Activated CD8-positive, alpha-beta T cell treated with anti-CD3 and anti-CD28 coated beads for 36 hours (primary cell): Measurements from ENCODE around the gene BLCAP. TPM values are rescaled to one million over a fixed set of nuclear protein-coding genes. Genes with fewer than 3 reads are reported as not detected.

ENCODE experiments used
- ATAC-seq: fragments of 200-7000 bp; cut with Tn5 transposase; one replicate; pipeline ENCODE4 v1.10.0; 2021; ENCODE audit warnings: mild to moderate bottlenecking, moderate library complexity
- CTCF ChIA-PET: fragments of 350-600 bp; sonication (Branson Sonifier 250); formaldehyde crosslinking; loops from one replicate; lab custom pipeline; 2021; ENCODE audit warnings: antibody characterized with exemption; lab: Charles Lee
- POLR2A ChIA-PET: fragments of 350-600 bp; sonication (Branson Sonifier 250); formaldehyde crosslinking; loops from one replicate; lab custom pipeline; 2021; ENCODE audit warnings: antibody characterized with exemption; lab: Charles Lee
- DNase-seq: peaks from one replicate; pipeline ENCODE4 v3.0.0-alpha.2; 2020
- H3K27ac Mint-ChIP-seq: one replicate; pipeline ENCODE4 v1.8.0; 2021; ENCODE audit warnings: mild to moderate bottlenecking, mixed read lengths
- H3K27me3 Mint-ChIP-seq: one replicate; pipeline ENCODE4 v1.8.0; 2021; ENCODE audit warnings: mixed read lengths
- H3K36me3 Mint-ChIP-seq: one replicate; pipeline ENCODE4 v1.8.0; 2021; ENCODE audit warnings: low read depth, mixed read lengths
- H3K4me1 Mint-ChIP-seq: one replicate; pipeline ENCODE4 v1.8.0; 2021; ENCODE audit warnings: low read depth, mixed read lengths
- H3K4me3 Mint-ChIP-seq: one replicate; pipeline ENCODE4 v1.8.0; 2021; ENCODE audit warnings: mild to moderate bottlenecking, moderate library complexity, mixed read lengths
- H3K9me3 Mint-ChIP-seq: one replicate; pipeline ENCODE4 v1.8.0; 2021; ENCODE audit warnings: mixed read lengths
- intact Hi-C: fragments of 100-400 bp; cut with micrococcal nuclease; formaldehyde crosslinking; loops from one replicate; pipeline ENCODE4 v1.10.0; 2022
- total RNA-seq, 2 experiments: library from RNA; stranded (reverse); gene quantifications; one replicate each; pipeline ENCODE4 v1.2.3, GENCODE V29; 2021
- TF ChIP-seq, protein P1 (sequence below): fragments of 200-600 bp; IDR thresholded peaks from one replicate; pipeline ENCODE4 v1.8.0; 2022; ENCODE audit warnings: antibody characterized with exemption, mild to moderate bottlenecking

BLCAP gene
- total RNA-seq, 2 experiments from 2014 or later, result 27.6 to 27.9 TPM

DNA sequence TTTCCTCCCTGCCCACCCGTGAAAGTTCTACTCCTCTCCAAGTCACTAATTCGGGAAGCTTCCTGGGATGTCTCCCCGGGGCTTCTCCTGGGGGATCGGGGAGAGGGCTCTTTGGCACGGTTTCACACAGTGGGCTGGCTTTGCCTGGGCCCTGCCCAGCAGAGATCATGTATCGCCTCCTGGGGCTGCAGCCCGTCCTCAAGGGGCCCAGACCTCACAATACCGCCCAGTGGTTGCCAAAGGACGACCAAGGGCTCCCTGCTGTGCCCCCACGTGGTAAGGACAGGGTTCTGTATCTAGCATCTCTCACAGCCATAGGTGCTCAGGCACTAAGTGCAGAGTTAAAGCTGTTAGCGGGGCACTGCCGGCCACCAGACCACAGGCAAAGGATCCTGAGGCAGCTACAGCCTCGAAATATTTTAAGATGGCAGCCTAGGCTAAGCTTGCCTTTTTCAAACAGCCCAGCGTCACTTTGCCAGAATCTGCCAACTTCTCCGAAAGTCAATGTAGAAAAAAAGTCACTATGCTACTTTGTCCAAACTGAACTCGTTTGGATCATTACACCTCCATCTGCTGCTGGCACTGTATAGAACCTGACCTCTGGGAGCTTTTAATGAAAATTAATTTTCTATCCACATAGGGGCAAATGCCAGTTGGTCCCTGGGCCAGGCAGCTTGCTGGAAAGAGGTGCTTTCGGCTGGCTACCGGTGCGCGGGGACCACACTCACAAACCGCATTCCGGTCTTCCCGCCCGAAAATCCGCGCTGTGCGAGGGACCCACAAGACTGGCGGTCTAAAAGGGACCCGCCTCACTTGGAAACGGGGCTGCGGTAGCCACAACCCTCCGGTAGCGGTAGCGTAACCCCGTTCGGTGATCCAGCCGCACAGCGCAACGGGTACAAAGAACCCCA lies 7.9 kb downstream of the BLCAP start:
- Mint-ChIP-seq H3K9me3 (no peaks in the 10 kb centered on the region), H3K27ac (no peak overlapping the region), H3K27me3 (no peaks in the 10 kb centered on the region), H3K4me1 (peaks cover 36% of the 10 kb centered on the region), H3K4me3 (peak overlapping the region; percentile 50), H3K36me3 (peaks cover 14% of the 10 kb centered on the region)
- DNase-seq (no peak), ATAC-seq (no peak)
- intact Hi-C loops, result no loop called here
- TF ChIP-seq, protein P1, sequence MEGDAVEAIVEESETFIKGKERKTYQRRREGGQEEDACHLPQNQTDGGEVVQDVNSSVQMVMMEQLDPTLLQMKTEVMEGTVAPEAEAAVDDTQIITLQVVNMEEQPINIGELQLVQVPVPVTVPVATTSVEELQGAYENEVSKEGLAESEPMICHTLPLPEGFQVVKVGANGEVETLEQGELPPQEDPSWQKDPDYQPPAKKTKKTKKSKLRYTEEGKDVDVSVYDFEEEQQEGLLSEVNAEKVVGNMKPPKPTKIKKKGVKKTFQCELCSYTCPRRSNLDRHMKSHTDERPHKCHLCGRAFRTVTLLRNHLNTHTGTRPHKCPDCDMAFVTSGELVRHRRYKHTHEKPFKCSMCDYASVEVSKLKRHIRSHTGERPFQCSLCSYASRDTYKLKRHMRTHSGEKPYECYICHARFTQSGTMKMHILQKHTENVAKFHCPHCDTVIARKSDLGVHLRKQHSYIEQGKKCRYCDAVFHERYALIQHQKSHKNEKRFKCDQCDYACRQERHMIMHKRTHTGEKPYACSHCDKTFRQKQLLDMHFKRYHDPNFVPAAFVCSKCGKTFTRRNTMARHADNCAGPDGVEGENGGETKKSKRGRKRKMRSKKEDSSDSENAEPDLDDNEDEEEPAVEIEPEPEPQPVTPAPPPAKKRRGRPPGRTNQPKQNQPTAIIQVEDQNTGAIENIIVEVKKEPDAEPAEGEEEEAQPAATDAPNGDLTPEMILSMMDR, result no peak
- POLR2A ChIA-PET, result interaction anchor here (0.7 kb wide), 1 partner anchor 630 kb away, joined by 4 read pairs; no protein-coding TSS in a partner anchor
- CTCF ChIA-PET, result no interaction called here

DNA sequence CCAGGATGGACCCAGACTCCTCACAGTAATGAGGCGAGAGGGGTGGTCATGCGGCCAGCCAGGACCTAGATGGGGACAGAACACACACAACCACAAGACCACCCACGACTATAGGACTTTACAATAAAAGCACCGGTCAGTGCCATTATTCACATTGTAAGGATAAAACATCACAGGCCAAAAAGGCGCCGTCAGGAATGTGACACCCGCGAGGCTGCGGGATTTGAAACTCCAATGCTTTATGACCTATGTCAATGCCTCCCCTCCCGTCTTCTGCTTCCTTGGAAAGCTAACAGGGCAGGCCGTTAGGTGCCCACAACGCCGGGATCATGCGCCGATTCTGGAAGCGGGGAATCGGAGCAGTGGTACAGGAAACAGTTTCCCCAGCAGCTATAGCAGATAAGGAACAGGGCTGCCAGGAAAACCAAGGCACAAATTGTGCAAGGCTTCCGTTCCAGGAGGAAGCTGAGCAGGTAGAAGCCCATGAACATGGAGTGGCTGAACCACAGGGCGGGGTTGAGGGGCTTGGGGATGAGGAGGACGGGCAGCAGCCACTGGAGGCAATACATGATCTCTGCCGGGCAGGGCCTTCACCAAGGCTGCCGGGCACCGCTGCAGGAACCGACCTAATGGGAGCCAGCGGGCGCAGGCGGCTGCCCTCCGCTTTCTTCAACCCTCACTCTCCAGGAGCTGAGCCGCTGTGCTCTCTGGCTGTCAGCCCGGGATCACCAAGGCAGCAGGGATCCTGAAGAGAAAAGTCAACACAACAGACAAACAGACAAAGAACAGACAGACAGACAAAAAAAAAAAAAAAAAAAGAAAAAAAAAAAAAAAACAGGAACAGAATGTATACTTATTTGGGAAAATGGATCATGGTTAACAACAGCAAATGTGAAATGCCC lies 8.8 kb downstream of the BLCAP start:
- no peak for ATAC-seq
- H3K27ac Mint-ChIP-seq, result no peak overlapping the region
- no peak overlapping the region for H3K4me3 Mint-ChIP-seq

DNA sequence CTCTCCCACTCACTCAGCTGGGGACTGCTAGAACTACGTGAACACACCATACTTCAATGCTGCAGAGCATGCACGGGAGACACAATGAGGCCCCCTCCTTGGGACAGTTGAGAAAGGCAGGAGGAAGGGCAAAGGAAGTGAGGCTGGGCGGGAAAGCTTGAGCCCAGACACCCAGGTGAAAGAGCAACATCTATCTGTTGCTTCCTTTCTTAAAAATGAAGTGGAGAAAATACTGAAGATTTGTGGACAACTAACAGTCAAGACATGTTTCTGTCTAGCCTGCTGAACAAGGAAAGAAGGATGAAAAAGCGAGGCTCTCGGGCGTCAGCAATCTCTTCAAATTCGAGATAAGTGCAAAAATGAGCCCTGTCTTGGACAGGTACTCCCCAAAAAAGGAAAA lies 9.6 kb downstream of the BLCAP start:
- no peaks in the 10 kb centered on the region for H3K27me3 Mint-ChIP-seq
- DNase-seq (no peak), ATAC-seq (no peak)
- intact Hi-C loops, result no loop called here
- TF ChIP-seq, protein P1, result no peak
- ChIA-PET CTCF (no interaction called here), POLR2A (no interaction called here)
- peaks cover 16% of the 10 kb centered on the region for H3K36me3 Mint-ChIP-seq
- no peaks in the 10 kb centered on the region for H3K9me3 Mint-ChIP-seq
- H3K27ac Mint-ChIP-seq, result no peak overlapping the region
- H3K4me3 Mint-ChIP-seq, result no peak overlapping the region
- H3K4me1 Mint-ChIP-seq, result peaks cover 22% of the 10 kb centered on the region

More for the DNA sequence above, 8.8 kb downstream of the BLCAP start:
- ChIA-PET POLR2A (interaction anchor here (0.7 kb wide), 1 partner anchor 631 kb away, joined by 4 read pairs; no protein-coding TSS in a partner anchor), CTCF (no interaction called here)
- H3K9me3 Mint-ChIP-seq, result no peaks in the 10 kb centered on the region
- peaks cover 28% of the 10 kb centered on the region for H3K4me1 Mint-ChIP-seq
- H3K36me3 Mint-ChIP-seq, result peaks cover 16% of the 10 kb centered on the region
- no peak for DNase-seq
- H3K27me3 Mint-ChIP-seq, result no peaks in the 10 kb centered on the region
- intact Hi-C loops, result no loop called here
- TF ChIP-seq, protein P1, result no peak

DNA sequence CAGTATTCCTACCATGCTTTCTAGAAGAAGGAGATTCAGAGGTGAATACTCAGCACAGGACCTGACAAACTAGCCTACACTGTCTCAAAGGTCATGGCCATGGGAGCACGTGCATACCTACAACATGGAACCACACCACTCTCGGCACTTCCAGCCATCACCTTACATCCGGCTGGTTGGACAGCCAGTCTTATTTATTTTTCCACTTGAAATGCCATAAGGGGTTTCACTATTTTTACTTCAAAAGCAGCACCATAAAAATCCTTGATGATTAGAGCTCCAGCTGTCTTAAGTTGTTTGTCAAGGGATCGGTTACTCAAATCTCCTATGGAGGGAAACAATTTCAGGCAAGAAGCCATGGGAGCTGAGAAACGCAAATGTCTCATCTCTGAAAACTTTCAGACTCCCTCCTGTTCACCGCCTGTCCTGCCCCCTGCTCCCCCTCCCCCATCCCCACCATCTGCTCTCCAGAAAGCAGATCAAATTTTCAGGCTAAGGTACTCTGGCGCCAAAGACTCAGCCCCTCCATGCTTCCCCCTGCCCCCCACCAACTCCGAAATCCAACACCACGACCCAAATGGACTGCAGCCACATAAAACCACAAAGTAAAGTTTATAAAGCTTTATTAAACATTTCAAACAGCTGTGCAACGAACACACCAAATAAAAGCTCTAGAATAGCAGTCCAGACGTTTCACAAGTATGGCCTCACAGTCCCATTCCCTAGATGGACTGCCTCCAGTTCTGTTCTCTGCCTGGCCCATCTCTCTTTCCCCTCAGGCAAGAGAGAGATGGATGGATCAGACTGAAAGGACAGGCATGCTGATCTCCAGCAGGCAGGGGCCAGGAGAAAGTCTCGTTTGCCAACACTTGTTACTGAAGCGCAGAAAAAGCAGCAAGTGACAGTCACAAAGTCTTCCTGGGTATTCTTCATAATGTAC lies 10.6 kb downstream of the BLCAP start:
- Mint-ChIP-seq H3K27ac (no peak overlapping the region), H3K4me1 (peaks cover 21% of the 10 kb centered on the region), H3K4me3 (no peak overlapping the region), H3K36me3 (peaks cover 18% of the 10 kb centered on the region), H3K27me3 (no peaks in the 10 kb centered on the region), H3K9me3 (no peaks in the 10 kb centered on the region)
- ATAC-seq (no peak), DNase-seq (no peak)
- TF ChIP-seq, protein P1, result no peak
- ChIA-PET CTCF (no interaction called here), POLR2A (no interaction called here)
- intact Hi-C loops, result no loop called here
